GM19043 (cell line): Measurements from ENCODE around the gene ENOX2.

ENCODE experiments used
- ATAC-seq: cut with Tn5 transposase; IDR thresholded peaks from one replicate; pipeline ENCODE4 v1.9.1; 2021; ENCODE audit warnings: low read depth; ENCODE audit not compliant: unreplicated experiment

ENOX2 gene

DNA sequence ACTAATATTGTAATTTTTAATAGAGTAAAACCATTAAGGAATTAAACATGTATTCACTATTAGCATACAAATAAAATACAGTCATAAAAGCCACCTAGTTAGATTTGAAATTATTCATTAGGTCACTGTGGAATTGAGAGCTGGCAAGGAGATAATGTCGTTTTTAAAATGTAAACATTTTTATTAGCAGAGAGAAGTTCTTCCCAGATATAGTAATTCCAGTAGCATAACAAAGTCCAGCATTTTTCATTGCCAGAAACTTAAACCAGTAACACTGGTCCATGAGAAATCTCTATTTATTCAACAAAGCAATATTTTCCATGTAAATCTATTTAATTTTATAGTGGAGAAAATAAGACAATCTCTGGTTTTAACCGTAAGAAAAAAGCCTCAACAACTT is 17.5 kb downstream of the ENOX2 start:
- no peak for ATAC-seq

DNA sequence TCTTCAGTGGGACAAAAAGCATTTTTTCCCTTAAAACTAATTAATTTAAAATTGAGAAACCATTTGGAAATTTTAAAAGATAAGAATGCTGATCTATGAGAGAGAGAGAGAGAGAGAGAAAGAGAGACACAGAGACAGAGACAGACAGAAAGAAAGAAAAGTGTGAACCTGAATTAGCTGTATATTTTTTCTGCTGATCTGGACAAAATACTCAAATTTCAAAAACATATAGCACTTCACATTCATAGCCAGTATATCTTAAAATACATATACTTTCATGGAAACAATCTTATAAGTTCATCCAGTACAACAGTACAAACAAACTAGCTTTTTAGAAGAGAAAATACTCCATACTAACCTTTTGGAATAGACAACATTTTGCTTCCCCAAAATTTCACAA is 18.4 kb downstream of the ENOX2 start:
- no peak for ATAC-seq

DNA sequence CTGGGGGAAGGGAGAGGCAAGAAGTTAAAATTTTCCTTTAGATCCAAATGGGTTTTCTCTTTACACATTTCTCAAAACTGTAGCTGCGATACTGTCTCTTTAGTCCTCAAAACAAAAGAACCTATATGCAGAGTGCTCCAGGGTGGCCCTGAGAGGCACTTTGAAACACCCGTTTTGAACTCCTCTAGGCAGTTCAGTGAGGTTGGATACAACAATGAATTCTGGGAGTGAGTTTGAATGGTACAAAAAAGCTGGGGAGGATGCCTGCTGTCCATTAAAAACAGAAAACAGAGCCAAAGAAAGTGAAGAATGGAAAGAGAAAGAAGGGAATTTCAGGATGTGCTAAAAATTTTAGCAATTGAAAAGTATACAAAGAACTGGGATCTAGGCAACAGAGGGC is 23.1 kb downstream of the ENOX2 start:
- ATAC-seq, result no peak

DNA sequence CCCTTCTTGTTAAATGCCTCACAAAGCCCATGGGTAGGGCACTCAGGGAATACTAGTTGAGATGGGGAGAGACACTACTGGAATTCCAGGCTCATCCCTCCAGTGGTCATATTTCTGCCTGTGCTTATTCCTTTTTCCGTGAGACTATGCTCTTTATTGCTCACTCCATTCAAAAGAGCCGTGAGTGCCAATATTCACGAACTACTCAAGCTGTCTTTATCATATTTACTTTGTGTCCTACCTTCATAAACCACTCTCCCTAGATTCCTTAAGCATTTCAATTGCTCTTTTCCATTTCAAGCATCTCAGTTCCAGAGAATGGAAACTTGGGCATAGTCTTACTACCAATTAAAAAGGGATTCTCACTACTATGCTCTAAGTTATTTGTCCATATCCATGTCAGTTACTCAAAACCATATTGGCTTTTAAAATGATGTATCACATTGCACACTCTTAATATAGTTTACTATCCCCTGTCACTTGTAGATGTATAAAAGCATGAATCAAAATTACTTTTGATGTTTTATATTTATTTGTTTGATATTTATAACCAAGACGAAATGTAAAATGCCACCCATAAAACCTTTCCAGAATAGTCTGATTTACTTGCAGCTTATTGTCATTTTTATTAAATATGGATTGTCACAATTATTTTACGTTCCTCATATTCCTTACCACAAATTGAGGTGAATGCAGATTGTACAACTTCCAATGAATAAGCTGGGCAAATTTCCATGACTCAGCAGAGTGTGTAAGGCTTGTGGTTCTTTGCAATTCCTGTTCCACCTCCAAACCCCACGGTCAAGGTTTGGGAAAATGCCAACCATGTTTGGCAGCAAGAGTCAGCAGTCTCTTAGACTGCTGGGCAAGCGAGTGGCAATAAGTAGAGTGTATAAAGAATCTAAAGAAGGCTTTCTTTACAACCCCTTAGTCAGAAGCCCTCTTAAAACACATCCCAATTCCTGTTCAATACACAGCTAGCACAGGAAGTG is 24.4 kb downstream of the ENOX2 start:
- ATAC-seq, result no peak

DNA sequence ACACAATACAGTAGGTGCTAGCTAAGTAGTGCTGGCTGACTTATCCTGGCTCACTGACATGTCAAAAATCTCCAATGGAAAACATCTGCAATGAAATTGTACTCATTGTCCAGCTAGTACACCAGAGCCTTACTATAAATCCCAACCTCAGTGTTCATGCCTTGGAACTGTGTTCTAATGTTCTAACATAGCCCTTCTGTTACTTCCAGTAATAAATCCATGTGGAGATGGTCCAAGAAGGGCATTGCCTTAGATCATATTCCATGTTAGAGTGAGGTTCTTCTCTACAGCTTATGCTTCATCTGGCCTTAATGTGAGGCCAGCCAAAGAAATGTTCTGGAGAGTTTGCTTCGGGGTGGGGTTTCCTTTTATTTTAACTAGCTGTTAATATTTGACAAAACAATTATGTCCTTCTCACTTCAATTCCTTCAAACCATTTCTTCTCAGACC is 25.1 kb downstream of the ENOX2 start:
- no peak for ATAC-seq

DNA sequence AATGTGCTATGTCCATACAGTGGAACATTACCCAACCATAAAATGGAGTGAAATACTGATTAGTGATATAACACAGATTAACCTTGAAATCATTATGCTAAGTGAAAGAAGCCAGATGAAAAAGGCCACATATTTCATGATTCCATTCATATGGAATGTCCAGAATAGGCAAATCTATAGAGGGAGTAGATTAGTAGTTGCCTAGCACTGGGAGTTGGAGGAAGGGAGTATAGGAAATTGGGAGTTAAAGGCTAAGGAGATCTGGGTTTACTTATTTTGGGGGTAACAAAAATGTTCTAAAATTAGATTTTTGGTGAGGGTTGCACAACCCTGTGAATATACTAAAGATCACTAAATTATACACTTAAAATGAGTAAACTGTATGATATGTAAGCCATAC is 26.8 kb downstream of the ENOX2 start:
- ATAC-seq, result no peak

DNA sequence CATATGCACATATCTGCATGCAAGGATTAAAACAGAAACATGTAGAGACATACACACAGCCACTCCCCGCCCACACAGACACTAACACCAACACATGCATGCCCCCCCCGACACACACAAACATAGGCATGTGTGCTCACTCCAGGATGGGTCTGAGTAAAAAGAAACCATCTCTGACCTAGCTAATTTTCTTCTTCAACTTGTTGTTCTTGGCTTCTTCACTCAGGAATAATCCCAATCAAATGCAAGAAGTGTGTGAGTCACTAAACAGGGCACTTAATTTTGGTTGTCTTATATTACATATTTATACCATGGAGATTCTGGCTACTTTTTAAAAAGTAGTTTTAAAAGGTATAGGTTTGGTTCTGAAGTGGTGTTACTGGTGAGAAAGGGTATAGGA is 28.3 kb downstream of the ENOX2 start:
- no peak for ATAC-seq

DNA sequence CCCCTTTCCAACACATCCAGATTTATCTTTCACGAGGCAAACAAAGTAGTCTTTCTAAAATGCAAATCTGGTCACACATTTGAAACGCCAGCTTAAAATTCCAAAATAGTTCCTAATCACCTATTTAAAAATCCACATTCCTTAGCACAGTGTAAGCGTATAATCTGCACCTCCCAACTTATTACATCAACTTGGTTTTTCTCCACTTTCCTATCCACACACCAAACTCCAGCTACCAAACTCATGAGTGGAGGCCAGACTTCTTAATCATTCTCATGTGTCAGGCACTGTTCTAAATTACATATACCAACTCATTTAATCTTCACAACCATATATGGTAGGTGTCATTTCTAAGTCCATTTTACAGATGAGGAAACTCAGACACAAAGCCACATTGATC is 33.8 kb downstream of the ENOX2 start:
- no peak for ATAC-seq

DNA sequence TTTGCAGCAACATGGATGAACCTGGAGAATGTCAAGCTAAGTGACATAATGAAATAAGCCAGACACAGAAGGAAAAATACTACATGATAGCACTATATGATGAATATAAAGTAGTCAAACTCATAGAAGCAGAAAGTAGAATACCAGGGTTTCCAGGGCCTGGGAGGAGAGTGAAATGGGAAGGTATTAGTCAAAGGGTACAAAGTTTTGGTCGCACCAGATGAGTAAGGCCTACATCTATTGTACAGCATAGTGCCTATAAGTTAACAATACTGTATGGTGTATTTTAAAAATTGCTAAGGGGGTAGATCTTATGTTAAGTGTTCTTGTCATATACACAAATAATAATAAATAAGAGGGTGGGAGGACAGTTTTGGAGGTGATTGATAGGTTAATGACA is 41.5 kb downstream of the ENOX2 start:
- ATAC-seq, result no peak

DNA sequence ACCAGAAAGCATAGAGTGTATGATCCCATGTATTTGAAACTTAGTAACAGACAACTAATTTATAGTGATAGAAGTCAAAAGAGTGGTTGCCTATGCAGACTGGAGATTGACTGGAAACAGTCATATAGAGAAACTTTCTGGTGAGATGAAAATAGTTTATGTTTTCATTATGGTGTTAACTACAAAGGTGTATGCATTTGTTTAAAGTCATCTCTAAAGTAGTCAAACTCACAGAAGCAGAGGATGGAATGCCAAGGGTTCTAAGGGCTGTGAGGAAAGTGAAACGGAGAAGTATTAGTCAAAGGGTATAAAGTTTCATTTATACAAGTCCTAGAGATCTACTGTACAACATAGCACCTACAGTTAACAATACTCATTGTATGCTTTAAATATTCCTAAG is 45.8 kb downstream of the ENOX2 start:
- ATAC-seq, result peak; percentile 88

DNA sequence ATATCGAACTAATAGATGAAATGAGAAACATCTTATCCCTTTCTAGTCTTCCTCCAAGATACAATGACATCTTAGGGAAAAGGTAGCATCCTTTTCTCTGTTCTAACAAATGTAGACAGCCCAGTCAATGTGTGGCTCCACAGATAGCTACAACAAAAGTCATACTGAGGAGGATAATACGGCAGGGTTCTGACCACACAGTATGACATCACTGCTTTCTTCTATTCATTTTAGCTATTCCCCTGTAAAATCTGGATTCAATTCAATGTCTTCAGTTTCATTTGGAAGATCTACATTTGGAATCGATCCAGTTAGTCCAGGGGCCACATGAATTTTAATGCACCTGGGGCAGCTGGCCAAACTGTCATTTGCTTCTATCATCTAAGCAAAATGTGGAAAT is 51.4 kb downstream of the ENOX2 start:
- ATAC-seq, result no peak

DNA sequence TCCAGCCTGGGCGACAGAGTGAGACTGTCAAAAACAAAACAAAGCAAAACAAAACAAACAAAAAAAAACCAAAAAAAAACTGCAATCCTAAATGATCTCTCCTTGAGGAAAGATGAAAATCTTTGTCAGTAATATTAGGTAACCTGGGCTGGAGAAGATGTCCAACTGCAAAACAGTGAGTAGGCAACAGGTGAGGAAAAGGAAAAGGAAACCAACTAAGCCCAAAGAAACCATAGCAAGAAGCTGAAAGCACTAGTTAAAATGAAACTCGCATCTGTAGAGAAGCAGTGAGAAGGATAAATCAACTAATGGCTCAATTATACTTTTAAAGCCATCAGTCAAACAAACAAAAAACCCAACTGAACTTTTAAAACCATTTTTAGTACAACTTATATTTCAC is 54.2 kb downstream of the ENOX2 start:
- ATAC-seq, result peak; percentile 59

DNA sequence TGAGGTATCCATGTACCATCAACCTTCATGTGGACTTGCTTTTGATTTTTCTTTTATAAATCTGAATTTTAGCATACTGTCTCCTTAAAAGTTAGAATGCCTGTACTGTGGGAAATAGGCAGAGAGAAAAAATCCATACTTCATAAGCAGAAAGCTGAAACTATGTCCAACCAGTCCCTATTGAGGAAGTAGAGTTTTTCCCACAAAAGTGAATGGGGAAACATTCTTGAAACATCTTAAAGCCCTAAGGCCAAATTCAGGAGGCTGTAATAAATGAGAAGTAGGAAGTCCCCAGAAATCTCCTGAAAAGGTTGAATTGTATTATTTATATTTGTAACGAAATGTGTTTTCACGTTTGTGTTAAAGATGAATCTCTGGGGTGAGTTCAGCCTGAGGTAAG is 56.3 kb downstream of the ENOX2 start:
- no peak for ATAC-seq

DNA sequence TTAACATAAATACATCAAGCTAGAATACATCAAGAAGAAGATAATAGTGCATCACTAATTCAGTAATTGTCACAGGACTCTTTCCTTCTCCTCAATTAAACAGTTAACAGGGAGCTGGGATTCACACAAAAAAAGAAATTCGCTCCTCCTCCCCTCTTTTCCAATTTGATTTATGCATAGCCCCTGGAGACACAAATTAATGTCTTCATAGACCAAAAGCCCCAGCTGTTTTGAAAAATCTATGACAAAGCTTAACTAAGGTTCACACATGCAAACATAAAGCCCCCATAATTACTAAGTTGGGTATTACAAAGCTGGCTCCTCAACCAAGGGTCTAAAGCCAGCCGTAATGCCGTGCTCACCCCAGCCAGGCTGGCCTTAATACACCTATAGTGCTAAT is 61.2 kb downstream of the ENOX2 start:
- ATAC-seq, result no peak

DNA sequence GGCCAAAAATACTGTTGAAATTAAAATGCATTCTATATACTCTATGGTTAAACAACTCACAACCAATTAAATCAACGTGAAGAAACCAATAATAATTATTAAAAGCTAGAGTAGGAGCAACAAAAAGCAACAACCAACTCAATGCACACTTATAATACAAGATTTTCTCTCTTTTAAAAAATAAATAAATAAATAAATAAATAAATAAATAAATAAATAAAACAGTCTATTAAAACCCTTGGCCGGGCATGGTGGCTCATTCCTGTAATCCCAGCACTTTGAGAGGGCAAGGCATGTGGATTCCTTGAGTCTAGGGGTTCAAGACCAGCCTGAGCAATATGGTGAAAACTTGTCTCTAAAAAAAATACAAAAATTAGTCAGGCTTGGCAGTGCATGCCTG is 62.7 kb downstream of the ENOX2 start:
- ATAC-seq, result no peak

DNA sequence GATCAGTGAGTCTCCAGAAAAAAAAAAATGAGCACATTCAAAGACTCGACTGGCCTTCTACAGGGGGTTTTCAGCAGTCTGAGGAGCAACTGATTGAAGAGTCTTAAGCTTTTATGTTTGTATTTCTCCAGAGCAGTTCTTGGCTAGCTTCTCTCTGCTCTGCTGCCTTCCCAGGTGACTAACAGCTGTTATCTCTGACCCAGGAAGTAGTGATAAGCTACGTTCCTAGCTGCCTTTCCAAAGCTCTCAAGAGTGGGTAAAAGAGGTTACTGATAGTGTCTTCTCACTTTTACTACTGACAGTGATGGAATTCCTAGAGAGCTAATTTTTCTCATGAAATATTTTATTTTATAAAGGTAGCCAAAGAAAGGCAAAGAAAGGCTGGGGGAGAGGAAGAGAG is 66.6 kb downstream of the ENOX2 start:
- ATAC-seq, result no peak

DNA sequence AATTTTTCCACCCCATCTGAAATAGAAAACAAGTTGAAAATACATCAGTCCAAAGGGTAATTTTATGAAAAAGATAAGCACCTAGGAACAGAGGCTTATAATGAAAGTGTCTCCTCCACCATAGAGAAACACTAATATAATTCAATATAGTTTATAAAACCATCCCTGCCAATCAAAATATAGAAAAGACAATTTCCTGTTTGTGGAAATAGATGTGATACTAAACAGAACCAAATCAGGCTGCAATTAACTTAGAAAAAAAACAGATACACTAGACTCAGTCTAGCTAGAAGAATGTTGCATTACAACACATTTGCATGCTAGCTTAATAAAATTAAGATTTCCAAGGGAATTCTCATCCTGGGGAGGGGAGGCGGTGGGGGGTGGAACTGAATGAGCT is 68.2 kb downstream of the ENOX2 start:
- no peak for ATAC-seq

DNA sequence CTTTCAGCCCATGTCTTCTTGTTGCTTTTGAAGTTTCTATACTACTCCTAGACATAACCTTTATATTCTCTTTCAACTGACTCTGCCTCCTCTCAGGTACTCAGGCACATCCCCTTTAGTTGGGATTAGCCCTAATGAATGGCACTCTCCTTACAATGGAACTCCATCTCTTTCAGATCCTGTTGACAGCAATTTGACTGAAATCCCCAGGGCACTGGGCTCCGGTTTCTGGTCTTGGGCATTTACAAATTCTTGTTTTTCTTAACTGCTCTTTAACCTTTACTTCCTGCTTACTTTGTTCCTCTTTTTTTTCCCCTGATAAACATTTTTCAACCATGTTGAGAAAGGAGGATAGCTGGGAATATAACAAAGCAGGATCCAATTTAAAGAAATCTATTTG is 68.9 kb downstream of the ENOX2 start:
- no peak for ATAC-seq

DNA sequence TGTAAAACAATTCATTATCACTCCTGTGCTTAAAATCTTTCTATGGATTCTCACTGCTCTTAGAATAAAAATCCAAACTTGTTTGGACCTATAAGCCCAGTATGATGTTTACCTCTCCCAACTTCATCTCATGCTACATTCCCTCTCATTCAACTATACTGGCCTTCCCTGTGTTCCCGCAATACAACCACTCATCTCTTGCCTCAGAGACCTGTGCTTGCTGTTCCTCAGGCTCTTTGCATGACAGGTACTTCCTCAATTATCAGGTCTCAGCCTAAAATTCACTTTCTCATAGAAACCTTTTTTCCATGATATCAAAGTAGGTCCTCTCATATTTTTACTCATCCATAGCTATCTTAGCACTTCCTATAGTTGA is 71.7 kb downstream of the ENOX2 start:
- ATAC-seq, result no peak

DNA sequence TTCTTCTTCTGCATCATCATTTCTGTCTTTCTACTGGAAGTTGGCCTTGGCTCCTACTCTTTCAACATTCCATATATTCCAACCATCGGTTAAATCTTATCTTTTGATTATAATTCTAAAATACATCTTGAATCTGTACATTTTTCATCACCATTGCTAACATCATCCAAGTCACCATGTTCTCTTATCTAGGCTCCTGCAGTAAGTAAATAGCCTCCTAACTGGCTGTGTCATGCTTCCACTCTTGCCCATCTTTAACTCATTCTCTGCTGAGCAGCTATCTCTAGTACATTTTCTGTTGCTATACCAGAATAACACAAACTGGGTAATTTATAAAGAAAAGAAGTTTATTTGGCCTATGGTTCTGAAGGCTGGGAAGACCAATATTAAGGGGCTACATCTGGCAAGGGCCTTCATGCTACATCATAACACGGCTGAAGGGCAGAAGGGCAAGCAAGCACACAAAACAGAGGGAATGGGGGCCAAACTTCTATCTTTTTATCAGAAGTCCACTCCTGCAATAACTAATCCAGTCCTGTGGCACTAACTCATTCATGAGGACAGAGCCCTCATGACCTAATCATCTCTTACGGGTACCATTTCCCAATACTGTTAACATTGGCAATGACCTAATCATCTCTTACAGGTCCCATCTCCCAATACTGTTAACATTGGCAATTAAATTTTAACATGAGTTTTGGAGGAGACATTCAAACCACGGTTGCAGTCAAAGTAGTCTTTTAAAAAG is 72.2 kb downstream of the ENOX2 start:
- ATAC-seq, result no peak

DNA sequence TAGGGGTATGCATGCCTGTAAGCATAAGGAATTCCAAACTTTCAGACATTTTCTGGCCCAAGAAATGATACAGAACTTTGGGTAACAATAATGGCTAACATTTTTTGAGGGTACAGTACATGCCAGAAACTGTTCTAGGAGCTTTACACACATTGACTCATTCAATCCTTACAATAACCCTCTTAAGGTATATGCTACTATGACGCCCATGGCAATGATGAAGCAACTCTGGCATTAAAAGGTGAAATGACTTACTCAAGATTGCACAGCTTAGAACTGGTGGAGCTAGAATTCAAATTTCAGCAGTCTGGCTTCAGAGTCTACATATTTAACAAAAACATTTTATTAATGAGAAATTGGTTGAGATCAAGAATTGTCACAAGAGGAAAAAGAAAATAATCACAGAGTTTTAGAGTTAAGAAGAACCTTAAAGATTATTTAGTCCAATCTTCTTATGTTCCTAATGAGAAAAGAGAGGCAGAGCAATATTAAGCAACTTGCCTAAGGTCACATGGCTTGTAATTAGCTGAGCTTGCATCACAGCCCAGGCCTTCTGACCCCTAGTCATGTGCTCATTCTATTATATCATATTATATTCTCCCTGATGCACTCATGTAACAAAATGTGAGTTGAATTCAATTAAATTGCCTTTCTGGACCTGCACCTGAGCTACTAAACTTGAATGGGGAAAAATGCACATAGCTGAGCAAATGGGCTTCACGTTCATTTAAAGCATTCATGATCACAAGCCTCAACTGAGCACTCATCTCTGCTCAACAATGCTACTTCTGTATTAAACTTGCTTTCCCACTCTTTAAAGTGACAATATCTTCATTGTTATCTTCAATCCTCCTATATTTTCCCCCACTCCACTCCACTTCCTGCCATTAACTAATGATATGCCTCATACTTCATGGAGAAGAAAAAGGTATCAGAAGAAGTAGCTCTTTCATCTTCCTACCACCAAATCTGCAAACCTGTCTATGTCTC is 73.2 kb downstream of the ENOX2 start:
- ATAC-seq, result no peak
